GM12865 (cell line): ENCODE results near the gene HSD17B7.
A peak's percentile ranks its signal among the peaks of the same experiment; 100 is the strongest.

Experiments used
- DNase-seq: peaks from one replicate; pipeline ENCODE4 v3.0.0; 2010; ENCODE audit warnings: low read depth
- H3K4me3 ChIP-seq: 2 replicates; pipeline ENCODE4 v1.5.1; 2011; ENCODE audit warnings: mild to moderate bottlenecking, low read depth, low read length, control low read depth
- CTCF ChIP-seq: IDR thresholded peaks from 2 replicates; pipeline ENCODE4 v1.5.1; 2011; ENCODE audit warnings: low read length, control low read depth, low read depth, inconsistent platforms; ENCODE audit not compliant: insufficient read depth; ENCODE audit errors: missing control alignments

HSD17B7 gene

GRCh38 chr1:162829268-162829667, 38.8 kb downstream of the HSD17B7 start:
- no peak for TF ChIP-seq CTCF
- DNase-seq, result no peak
- H3K4me3 ChIP-seq, result no peak overlapping the region

- no peak overlapping the region for H3K4me3 ChIP-seq
- DNase-seq, result no peak
- TF ChIP-seq CTCF, result no peak
These were observed 42.0 kb downstream of the HSD17B7 start for GRCh38 chr1:162832470-162832869.

- DNase-seq, result peak; percentile 73
- H3K4me3 ChIP-seq, result no peak overlapping the region
- no peak for TF ChIP-seq CTCF
These were observed 44.8 kb downstream of the HSD17B7 start for GRCh38 chr1:162835157-162835899.

- no peak overlapping the region for H3K4me3 ChIP-seq
- DNase-seq, result no peak
- TF ChIP-seq CTCF, result no peak
These were observed 48.4 kb downstream of the HSD17B7 start for GRCh38 chr1:162838863-162839262.

GRCh38 chr1:162840250-162840839, 49.8 kb downstream of the HSD17B7 start:
- no peak for DNase-seq
- TF ChIP-seq CTCF, result no peak
- no peak overlapping the region for H3K4me3 ChIP-seq

- no peak overlapping the region for H3K4me3 ChIP-seq
- TF ChIP-seq CTCF, result no peak
- DNase-seq, result no peak
These were observed 53.7 kb downstream of the HSD17B7 start for GRCh38 chr1:162844153-162844552.
